GM18508 (cell line): ENCODE measurements around the gene GJD2.

Experiments
- ATAC-seq: cut with Tn5 transposase; IDR thresholded peaks from one replicate; pipeline ENCODE4 v1.9.1; 2021; ENCODE audit warnings: moderate number of reproducible peaks; ENCODE audit not compliant: insufficient read depth, unreplicated experiment

Gene GJD2

GRCh38 chr15:34729056-34729455 lies 25.7 kb downstream of the GJD2 start:
- no peak for ATAC-seq

- ATAC-seq, result no peak
These were observed 28.2 kb downstream of the GJD2 start for GRCh38 chr15:34726406-34727100.

GRCh38 chr15:34725556-34725955 lies 29.2 kb downstream of the GJD2 start:
- no peak for ATAC-seq

- ATAC-seq, result no peak
These were observed 30.3 kb downstream of the GJD2 start for GRCh38 chr15:34724481-34724880.

- no peak for ATAC-seq
These were observed 32.4 kb downstream of the GJD2 start for GRCh38 chr15:34722439-34722836.

- ATAC-seq, result no peak
These were observed 32.9 kb downstream of the GJD2 start for GRCh38 chr15:34721802-34722438.

GRCh38 chr15:34721157-34721801 lies 33.5 kb downstream of the GJD2 start:
- ATAC-seq, result no peak

- no peak for ATAC-seq
These were observed 35.1 kb downstream of the GJD2 start for GRCh38 chr15:34719695-34720094.

- ATAC-seq, result no peak
These were observed 35.8 kb downstream of the GJD2 start for GRCh38 chr15:34718681-34719665.

GRCh38 chr15:34717729-34718128 lies 37.1 kb downstream of the GJD2 start:
- ATAC-seq, result no peak

GRCh38 chr15:34716111-34716510 lies 38.7 kb downstream of the GJD2 start:
- ATAC-seq, result no peak

- no peak for ATAC-seq
These were observed 40.2 kb downstream of the GJD2 start for GRCh38 chr15:34714476-34715121.

- ATAC-seq, result no peak
These were observed 41.2 kb downstream of the GJD2 start for GRCh38 chr15:34713635-34714034.

- no peak for ATAC-seq
These were observed 44.9 kb downstream of the GJD2 start for GRCh38 chr15:34709866-34710265.

- ATAC-seq, result no peak
These were observed 46.4 kb downstream of the GJD2 start for GRCh38 chr15:34708422-34708821.

- ATAC-seq, result no peak
These were observed 53.3 kb downstream of the GJD2 start for GRCh38 chr15:34701536-34701935.
